Activated T-cell treated with anti-CD3 and anti-CD28 coated beads for 48 hours (primary cell): ENCODE results near the gene TFEB.
A peak's percentile ranks its signal among the peaks of the same experiment; 100 is the strongest.

Experiments
- DNase-seq: peaks from one replicate; pipeline ENCODE4 v3.0.0-alpha.2; 2020; ENCODE audit warnings: low read depth

TFEB gene

DNA sequence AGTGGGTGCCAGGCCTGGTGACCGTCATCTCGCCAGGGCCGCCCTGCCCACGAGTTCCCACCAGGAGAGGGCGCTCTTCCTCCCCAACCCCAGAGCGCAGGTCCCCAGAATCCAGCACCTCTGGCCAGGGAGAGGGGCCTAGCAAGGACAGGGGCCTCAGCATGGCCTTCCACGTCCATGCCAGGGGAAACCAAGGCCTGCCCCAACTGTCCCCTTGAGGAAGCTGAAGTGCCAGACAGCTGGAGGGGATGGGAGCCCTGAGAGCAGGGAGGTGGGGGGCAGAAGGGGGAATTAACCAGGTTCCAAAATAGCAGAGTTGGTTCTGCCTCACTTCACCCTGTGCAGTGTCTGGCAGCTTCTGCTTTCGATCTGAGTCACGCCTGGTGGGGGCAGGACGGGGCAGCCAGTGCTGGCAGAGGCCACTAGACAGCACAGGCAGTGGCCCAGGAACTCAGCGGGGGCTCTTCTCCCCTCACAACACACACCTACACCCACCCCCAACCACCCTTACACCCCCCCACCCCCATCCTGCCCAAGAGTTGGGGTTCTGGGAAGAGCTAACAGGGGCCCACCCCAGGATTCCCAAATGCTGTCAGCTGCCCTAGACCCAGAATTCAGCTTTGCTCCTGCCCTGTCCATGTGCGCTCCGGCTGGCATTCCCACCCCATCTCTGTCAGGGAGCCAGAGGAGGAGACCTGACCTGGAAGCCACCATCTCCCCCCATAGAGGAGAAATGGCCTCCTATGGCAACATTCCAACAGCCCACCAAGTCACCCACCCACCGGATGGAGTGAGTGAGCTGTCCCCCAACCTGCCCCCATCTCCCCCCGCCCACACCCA lies 29.2 kb downstream of the TFEB start:
- peak; percentile 70 for DNase-seq

- no peak for DNase-seq
Observed at GRCh38 chr6:41705311-41705995, 30.0 kb downstream of the TFEB start.

DNA sequence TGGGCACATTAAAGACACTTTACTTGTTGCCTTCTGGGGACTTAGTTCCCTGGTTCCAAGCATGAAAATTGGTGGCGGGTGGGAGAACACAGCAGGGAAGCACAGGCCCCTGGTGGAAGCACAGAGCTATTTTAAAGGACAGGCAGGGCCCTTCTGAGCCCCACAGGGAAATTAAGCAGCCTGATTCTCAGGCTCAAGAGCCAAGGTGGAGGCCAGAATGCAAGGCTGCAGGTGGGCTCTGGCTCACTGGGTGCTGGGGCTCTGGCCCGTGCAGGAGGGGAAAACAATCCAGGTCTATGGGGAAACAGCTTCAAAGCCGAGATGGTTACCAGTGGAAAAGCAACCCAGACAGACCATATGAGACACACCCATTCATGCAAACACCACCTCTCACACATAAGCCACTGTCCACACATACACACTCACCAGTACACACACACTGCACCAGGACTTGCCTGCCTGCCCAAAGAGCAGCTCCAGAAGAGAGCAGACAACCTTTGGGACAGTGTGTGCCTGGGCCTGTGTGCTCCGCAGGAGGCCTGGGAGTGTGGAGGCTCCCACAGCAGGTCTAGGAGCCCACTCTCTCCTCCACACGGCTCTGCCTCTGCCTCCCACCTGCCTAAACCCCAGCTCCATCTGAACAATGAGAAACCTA lies 30.6 kb downstream of the TFEB start:
- DNase-seq = no peak

- no peak for DNase-seq
Observed at GRCh38 chr6:41704028-41704427, 31.4 kb downstream of the TFEB start.

GRCh38 chr6:41702771-41703494 lies 32.5 kb downstream of the TFEB start:
- DNase-seq = no peak

GRCh38 chr6:41702089-41702745 lies 33.2 kb downstream of the TFEB start:
- no peak for DNase-seq

DNA sequence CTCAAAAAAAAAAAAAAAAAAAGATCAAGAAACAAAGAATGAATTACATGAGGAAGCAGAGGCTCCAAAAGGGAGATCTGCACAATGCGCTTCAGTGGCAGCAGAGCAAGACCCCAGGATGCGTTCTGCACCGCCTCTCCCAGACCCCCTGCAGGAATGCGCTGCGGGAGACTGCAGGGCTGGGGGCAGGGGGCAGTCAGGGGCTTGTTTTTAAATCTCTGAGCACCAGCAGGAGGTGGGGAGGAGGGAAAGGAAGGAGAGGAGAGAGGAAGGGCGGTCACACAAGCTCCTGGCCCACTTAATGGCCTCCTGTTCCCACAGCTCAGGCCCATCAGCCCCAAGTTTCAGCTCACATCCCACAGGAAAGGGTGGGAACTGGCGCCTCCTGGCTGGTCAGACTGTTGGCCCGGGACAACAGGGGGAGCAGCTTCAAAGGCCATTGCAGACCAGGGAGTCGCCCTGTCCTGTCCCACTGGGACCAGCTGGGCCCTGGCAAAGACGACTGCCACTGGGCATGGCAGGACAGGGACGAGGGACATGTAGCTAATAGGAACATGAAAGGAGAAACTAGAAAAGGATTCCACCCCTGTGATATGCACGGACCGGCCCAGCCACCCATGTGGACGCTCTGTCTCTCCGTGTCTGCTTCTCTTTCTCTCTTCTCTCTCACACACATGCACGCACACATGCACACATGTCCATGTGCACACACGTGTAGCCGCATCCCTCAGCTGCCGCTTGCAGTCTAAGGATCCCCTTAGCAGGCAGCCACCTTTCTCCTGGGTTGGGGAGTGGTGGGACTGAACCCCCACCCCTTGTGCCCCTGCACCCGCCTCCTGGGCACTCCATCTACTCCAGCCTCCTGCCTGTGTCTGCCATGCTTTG lies 34.7 kb downstream of the TFEB start:
- no peak for DNase-seq

DNA sequence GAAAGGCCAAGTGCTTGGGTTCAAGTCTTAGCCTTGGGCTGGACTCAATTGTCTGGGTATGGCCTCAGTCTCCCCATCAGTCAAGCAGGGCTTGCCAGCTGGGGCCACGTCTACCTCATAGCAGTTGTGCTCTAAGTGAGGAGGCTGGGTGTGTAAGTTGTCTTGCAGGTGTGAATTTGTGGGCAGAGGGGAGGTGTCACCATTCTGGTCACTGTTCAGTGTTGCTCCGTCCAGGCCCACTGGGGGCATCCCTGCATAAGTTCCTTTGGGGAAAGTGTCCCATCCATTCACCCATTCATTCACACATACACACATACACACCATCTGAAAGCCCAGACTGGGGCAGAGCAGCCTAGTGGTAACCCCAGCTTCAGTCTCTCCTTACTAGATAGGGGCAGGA lies 36.3 kb downstream of the TFEB start:
- no peak for DNase-seq

- DNase-seq = no peak
Observed at GRCh38 chr6:41697861-41698781, 37.3 kb downstream of the TFEB start.

DNA sequence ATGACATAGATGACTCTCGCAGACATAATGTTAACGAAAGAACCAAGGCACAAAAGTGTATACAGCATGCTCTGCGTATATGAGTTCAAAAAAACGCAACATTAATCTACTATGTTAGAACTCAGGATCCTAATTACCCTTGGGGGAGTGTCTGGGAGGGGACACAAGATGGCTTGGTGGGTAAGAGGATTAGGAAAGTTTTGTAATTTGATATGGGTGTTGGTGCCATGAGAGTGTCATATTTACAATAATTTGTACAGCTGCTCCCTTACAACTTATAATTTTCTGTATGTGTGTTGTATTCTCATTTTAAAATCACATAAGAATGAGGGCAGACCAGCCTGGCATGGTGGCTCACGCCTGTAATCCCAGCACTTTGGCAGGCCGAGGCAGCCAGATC lies 38.6 kb downstream of the TFEB start:
- no peak for DNase-seq

DNA sequence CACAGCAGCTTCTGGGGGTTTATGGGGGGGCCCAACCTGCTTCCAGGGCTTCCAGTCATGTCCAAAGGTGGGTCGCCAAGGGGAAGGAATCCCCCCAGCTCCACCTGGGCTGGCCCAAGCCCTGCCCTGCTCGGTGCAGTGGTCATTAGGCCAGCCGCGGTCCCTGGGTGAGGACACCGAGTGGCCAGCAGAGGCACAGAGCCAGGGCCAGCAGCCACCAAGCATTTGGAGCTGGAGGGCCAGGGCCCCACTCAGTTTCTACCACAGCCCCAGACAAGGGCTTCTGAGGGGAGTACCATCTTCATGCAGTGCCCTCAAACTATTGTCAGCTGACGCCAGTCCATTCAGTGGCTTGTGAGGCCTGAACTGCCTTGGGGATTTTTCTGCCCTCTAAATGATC lies 39.6 kb downstream of the TFEB start:
- no peak for DNase-seq

DNA sequence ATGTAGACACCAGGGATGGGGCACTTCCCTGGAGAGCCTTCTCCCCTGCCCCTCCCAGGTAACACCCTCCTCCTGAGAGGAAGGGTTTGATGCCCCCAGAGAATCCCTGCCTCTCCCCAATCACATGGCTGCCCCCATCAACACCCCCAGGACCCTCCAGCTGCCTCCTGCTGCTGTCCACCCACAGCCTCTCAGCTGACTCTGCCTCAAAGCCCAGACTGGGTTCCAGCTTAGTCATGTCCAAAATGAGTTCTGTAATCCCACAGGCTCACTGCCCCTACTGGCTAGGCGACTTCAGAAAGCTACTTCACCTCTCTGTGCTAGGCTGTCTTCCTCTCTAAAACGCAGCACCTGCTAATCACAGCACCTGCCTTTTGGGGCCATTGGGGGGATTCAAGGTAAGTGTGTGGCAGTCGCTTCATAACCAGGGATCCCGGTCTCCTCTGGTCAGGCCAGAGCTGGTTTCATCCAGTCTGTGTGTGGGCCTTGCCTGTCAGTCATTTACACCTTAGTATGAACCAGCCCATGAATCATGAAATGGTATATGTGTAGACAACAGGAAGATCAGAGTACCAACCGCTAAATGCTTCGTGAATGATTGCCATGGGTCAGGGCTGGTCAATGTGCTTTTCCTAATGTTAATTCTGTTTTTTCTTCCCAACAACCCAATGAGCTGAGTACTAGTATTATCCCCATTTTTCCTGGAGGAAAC lies 40.4 kb downstream of the TFEB start:
- DNase-seq = no peak

DNA sequence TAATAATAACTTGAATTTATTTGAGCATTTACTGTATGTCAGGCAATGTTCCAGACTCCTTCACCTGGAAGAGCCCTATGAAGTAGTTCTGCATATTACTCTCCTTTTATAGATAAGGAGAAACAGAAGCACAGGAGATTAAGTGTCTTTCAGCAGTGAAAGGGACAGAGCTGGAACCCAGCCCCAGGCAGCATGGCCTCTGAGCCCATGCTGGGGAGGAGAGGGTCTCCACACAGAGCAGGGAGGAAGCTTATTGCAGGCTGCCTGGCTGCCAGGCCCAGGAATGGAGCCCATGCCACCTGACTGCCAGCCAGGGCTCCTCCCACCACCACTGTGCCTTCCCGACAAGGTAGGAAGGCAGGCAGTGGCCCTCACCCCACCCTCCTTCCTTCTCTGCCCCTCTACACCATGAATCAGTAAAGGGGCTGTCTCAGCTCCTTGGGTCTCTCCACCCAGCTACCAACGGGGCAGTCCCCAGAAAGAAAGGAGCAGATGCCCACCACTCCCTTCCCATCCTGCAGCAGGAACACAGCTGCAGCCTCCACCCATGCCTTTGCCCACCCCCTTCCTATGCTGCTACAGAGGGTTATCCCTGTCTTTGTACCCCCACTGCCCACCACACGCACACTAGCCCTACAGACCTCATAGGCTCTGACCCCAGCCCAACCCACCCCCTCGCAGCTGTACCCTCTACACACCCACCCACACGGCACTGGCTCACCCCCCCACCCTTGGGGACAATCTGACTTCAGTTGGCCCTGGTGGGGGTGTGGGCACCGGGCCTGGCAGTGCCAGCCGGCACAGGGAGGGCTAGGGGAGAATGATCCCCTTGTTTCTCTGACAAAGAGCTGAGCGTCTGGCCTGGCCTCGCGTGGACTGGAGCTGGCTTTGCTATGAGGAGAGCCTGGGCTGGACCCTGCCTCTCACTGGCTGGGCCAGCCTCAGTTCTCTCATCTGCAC lies 41.8 kb downstream of the TFEB start:
- DNase-seq = no peak

- DNase-seq = no peak
Observed at GRCh38 chr6:41692730-41693129, 42.7 kb downstream of the TFEB start.

DNA sequence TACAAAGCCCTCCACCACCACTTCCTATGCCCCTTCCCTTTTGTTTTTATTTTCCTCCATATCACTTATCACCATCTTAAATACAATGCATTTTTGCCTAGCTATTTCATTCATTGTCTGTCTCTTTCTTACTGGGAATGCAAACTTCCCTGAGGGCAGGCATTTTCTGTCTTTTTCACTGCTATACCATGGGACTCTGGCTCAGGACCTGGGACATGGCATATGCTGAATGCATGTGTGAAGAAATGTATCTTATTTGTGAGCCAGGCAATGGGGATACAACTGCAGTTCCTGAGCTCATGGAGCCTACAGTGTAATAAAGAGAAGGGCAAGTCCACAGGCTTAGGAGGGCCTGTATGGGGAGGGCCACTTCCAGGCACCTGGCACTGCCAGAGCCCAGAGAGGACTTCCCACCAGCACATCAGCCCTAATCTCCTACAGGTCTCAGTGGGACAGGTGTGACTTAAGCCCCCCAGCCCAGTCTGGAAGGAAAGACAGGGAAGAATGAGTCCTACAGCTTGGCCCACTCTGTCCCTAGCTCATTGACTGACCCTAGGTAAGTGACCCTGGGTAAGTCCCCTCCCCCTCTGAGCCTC lies 43.2 kb downstream of the TFEB start:
- DNase-seq = no peak

DNA sequence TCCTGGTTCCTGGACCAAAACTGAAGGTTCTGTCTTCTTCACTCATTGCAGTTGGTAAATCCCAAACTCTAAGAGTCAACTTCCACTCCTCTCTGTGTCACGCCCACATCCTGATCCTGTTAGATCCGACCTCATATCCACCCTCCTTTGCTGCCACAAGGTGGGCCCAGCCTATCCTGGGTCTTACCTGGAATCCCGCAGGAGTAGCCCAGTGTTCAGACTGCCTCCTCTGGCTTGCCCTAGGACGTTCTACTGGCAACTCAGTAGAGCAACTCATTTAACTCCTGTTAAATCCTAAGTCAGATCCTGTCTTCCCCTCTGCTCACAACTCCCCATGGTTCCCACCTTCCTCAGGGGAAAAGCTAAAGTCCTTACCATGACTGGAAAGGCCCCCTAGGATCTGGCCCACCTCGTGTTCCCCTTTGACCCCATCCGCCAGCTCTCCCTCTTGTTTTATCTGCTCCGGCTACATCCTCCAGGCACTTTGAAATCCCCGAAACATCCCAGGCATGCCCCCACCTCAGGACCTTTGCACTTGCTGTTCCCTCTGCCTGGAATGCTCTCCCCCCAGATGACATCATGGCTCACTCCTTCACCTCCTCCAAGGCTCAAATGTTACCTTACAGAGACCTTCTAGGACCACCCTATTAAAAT lies 43.9 kb downstream of the TFEB start:
- DNase-seq = no peak
